HepG2 (cell line): ENCODE results near the gene CTIF. TPM values are rescaled to one million over a fixed set of nuclear protein-coding genes. Genes with fewer than 3 reads are reported as not detected.

Experiments
- ATAC-seq: fragments of 200-7000 bp; cut with Tn5 transposase; 3 replicates; pipeline ENCODE4 v1.9.1; 2020; ENCODE audit warnings: mild to moderate bottlenecking, moderate library complexity
- BruUV-seq: library from RNA; stranded (reverse); fragments of 400-500 nt; replicated peaks from 2 replicates; lab custom pipeline; 2021; lab: Mats Ljungman, UMichigan
- CTCF ChIA-PET: fragments of 300-600 bp; formaldehyde crosslinking; extraction: SDS; loops from one replicate; lab custom pipeline; 2021; ENCODE audit warnings: low total read pairs, inconsistent platforms, low intra/inter-chr PET ratio; lab: Yijun Ruan, JAX
- POLR2A ChIA-PET: fragments of 350-600 bp; sonication (Branson Sonifier 250); formaldehyde crosslinking; loops from one replicate; lab custom pipeline; 2020; ENCODE audit warnings: antibody characterized with exemption, inconsistent platforms; lab: Yijun Ruan, JAX
- DNase-seq: peaks from one replicate; pipeline ENCODE4 v3.0.0-alpha.2; 2015; ENCODE audit warnings: low spot score
- FAIRE-seq: peaks from 3 replicates; lab custom pipeline; 2011; peaks lifted over from hg19 to GRCh38; lab: Jason Lieb, UNC
- H2AFZ ChIP-seq: one replicate; pipeline ENCODE4 v1.6.1; 2011; ENCODE audit warnings: low read length, inconsistent platforms
- H3K27ac ChIP-seq: fragments of 300-600 bp; 3 replicates; pipeline ENCODE4 v1.8.0; 2011; ENCODE audit warnings: mixed run types, mild to moderate bottlenecking, mixed read lengths, low read length, inconsistent platforms; ENCODE audit not compliant: insufficient read depth; ENCODE audit errors: extremely low read length
- H3K27me3 ChIP-seq, 2 experiments: fragments of 200-600 bp in 1 of 2; 2 replicates in 1 of 2; 3 replicates in 1 of 2; pipeline versions ENCODE4 v1.6.0 to v1.8.0; 2011; ENCODE audit warnings: low read length in 2 of 2, mild to moderate bottlenecking in 2 of 2, moderate library complexity in 2 of 2, inconsistent platforms in 1 of 2; ENCODE audit not compliant: insufficient read depth in 2 of 2, control insufficient read depth in 1 of 2
- H3K36me3 ChIP-seq, 2 experiments: fragments of 200-600 bp in 1 of 2; replicated peaks in 1 of 2; 2 replicates in 1 of 2; 3 replicates in 1 of 2; pipeline versions ENCODE4 v1.5.1 to v1.8.0; 2011; ENCODE audit warnings: low read length in 2 of 2, inconsistent platforms in 1 of 2; ENCODE audit not compliant: insufficient read depth in 2 of 2, control insufficient read depth in 1 of 2
- H3K4me1 ChIP-seq: 2 replicates; pipeline ENCODE4 v1.5.1; 2012; ENCODE audit warnings: low read length, inconsistent platforms; ENCODE audit not compliant: insufficient read depth
- H3K4me2 ChIP-seq: 2 replicates; pipeline ENCODE4 v1.6.0; 2011; ENCODE audit warnings: low read depth, low read length, inconsistent platforms
- H3K4me3 ChIP-seq, 3 experiments: fragments of 200-600 bp in 1 of 3; sonication (generic), shearing (Covaris generic) in 1 of 3; replicated peaks in 1 of 3; 2 replicates each; pipeline ENCODE4 v1.5.1; 2011 to 2016; ENCODE audit warnings: low read length in 3 of 3, inconsistent platforms in 2 of 3, low read depth in 2 of 3, mild to moderate bottlenecking in 2 of 3, control low read depth in 1 of 3, mixed read lengths in 1 of 3; ENCODE audit not compliant: insufficient read depth in 1 of 3
- H3K79me2 ChIP-seq: one replicate; pipeline ENCODE4 v1.6.1; 2011; ENCODE audit warnings: low read length, inconsistent platforms; ENCODE audit not compliant: insufficient read depth
- H3K9ac ChIP-seq: 2 replicates; pipeline ENCODE4 v1.6.0; 2011; ENCODE audit warnings: mild to moderate bottlenecking, low read depth, low read length, inconsistent platforms; ENCODE audit not compliant: insufficient read depth
- H3K9me3 ChIP-seq: 2 replicates; pipeline ENCODE4 v1.5.1; 2012; ENCODE audit warnings: mild to moderate bottlenecking, low read length
- H4K20me1 ChIP-seq: 2 replicates; pipeline ENCODE4 v1.6.0; 2011; ENCODE audit warnings: inconsistent platforms, mild to moderate bottlenecking, low read length, moderate library complexity; ENCODE audit not compliant: insufficient read depth
- ARID2 ChIP-seq: sonication (generic); formaldehyde crosslinking; IDR thresholded peaks from 2 replicates; pipeline ENCODE4 v1.8.1; 2022; ENCODE audit warnings: mild to moderate bottlenecking, missing genetic modification reagents, borderline replicate concordance
- CENPT ChIP-seq: sonication (generic); formaldehyde crosslinking; IDR thresholded peaks from 2 replicates; pipeline ENCODE4 v1.8.0; 2022; ENCODE audit warnings: low read depth, mild to moderate bottlenecking, moderate library complexity, missing genetic modification reagents
- FOSL1 ChIP-seq: sonication (generic); formaldehyde crosslinking; IDR thresholded peaks from 2 replicates; pipeline ENCODE4 v1.9.0; 2021; ENCODE audit warnings: missing genetic modification reagents, borderline replicate concordance
- FOXA3 ChIP-seq: IDR thresholded peaks from 2 replicates; pipeline ENCODE4 v1.6.1; 2016; ENCODE audit warnings: missing genetic modification reagents, missing compliant biosample characterization
- KDM3A ChIP-seq: IDR thresholded peaks from 2 replicates; pipeline ENCODE4 v1.6.1; 2018; ENCODE audit warnings: low read depth, missing compliant biosample characterization
- RAD51 ChIP-seq: fragments of 450-650 bp; IDR thresholded peaks from 2 replicates; pipeline ENCODE4 v1.6.1; 2016; ENCODE audit warnings: borderline replicate concordance
- SMYD3 ChIP-seq: sonication (generic); formaldehyde crosslinking; IDR thresholded peaks from 2 replicates; pipeline ENCODE4 v1.8.1; 2023; ENCODE audit warnings: mild to moderate bottlenecking, missing genetic modification reagents
- ZNF124 ChIP-seq: sonication (generic); formaldehyde crosslinking; IDR thresholded peaks from 2 replicates; pipeline ENCODE4 v1.4.0; 2020; ENCODE audit warnings: missing genetic modification reagents
- ZNF614 ChIP-seq: IDR thresholded peaks from 2 replicates; pipeline ENCODE4 v1.6.1; 2018; ENCODE audit warnings: missing biosample characterization, missing genetic modification reagents, inconsistent platforms, borderline replicate concordance
- ZNF709 ChIP-seq: sonication (generic); formaldehyde crosslinking; IDR thresholded peaks from 2 replicates; pipeline ENCODE4 v1.5.0; 2020; ENCODE audit warnings: mild to moderate bottlenecking, missing genetic modification reagents
- WGBS: methylation state at CpG from one replicate; pipeline ENCODE4 v1.1.6; 2017; ENCODE audit warnings: low lambda C conversion rate; 5-methylcytosine and 5-hydroxymethylcytosine counted together
- in situ Hi-C: cut with HindIII; loops from 2 replicates; pipeline ENCODE4 v1.10.0; 2017; ENCODE audit warnings: low pct_unique_long_range_greater_than_20kb; ENCODE audit not compliant: extremely low pct_ligation_motif_present
- intact Hi-C: fragments of 100-400 bp; cut with micrococcal nuclease; formaldehyde crosslinking; loops from one replicate; pipeline ENCODE4 v1.10.0; 2022; ENCODE audit not compliant: unreplicated experiment
- polyA plus RNA-seq, 8 experiments: library from polyadenylated mRNA; depleted of rRNA in 3 of 8; stranded (reverse) in 7 of 8; unstranded in 1 of 8; fragments of >200 nt; fragmentation: Illumina TruSeq in 4 of 8; extraction: Trizol in 4 of 8; gene quantifications; 2 replicates each; pipeline versions ENCODE4 v1.2.1 to v1.2.3, GENCODE V29; 2011 to 2016; ENCODE audit warnings: low read depth in 4 of 8, missing spikeins in 1 of 8, mixed read lengths in 1 of 8; ENCODE audit not compliant: insufficient read depth in 1 of 8
- total RNA-seq, 5 experiments: library from RNA; depleted of rRNA; stranded (reverse); fragments of >200 nt; fragmentation: Illumina TruSeq; extraction: Trizol; gene quantifications; 2 replicates each; pipeline ENCODE4 v1.2.3, GENCODE V29; 2016; ENCODE audit warnings: low read depth in 1 of 5
- TF ChIP-seq, protein P1 (sequence below): sonication (generic); formaldehyde crosslinking; IDR thresholded peaks from 2 replicates; pipeline ENCODE4 v1.5.0; 2020; ENCODE audit warnings: mild to moderate bottlenecking, missing genetic modification reagents, borderline replicate concordance

The CTIF gene
- total and polyA plus RNA-seq, 2 of the 13 experiments (the other 11 are each of a cell fraction or from before 2014, with no cell fraction given) = 18.2 to 28.0 TPM

DNA sequence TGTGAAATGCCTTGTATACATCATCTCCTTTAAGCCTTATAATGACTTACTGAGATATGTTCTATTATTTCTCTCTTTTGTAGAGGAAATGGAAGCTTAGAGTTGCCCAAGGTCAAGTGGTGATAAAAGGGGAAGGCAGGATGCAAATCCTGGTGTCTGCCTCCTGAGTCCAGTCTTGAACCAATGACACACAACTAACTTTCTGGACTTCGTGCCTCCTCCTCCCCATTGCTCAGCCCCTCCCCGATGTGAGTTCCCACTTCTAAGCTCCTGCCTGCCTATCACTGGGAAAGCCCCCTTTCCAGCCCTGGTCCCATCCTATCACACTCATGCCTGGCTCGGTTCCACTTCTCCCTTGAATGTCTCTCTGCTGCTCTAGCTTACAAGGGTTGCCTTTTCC is 6.9 kb upstream of the CTIF start:
- 15% methylated on average over 3 of the region's 3 CpGs for WGBS
- no peak overlapping the region for H3K4me2 ChIP-seq
- H3K27me3 ChIP-seq = peaks cover 0 to 5% of the 10 kb centered on the region in 2 experiments; a peak in 3 of 5 replicates
- no peak for FAIRE-seq
- no TSS peak for BruUV-seq
- H3K36me3 ChIP-seq = no peaks in the 10 kb centered on the region
- no peak for TF ChIP-seq SMYD3 (CRISPR knock-in tag)
- no peak for TF ChIP-seq CENPT (CRISPR knock-in tag)
- TF ChIP-seq ZNF614 (CRISPR knock-in tag) = no peak
- no peak for TF ChIP-seq KDM3A
- ChIA-PET POLR2A (no interaction called here), CTCF (no interaction called here)
- no peak for DNase-seq
- H3K27ac ChIP-seq = no peak overlapping the region
- intact Hi-C loops (no loop called here), in situ Hi-C loops (no loop called here)
- ATAC-seq = no peak
- H3K4me1 ChIP-seq = peaks cover 33% of the 10 kb centered on the region
- no peak overlapping the region for H3K9ac ChIP-seq
- H3K9me3 ChIP-seq = no peaks in the 10 kb centered on the region
- H3K4me3 ChIP-seq = no peak overlapping the region
- H3K79me2 ChIP-seq = no peaks in the 10 kb centered on the region
- H2AFZ ChIP-seq = no peak overlapping the region
- H4K20me1 ChIP-seq = no peaks in the 10 kb centered on the region

DNA sequence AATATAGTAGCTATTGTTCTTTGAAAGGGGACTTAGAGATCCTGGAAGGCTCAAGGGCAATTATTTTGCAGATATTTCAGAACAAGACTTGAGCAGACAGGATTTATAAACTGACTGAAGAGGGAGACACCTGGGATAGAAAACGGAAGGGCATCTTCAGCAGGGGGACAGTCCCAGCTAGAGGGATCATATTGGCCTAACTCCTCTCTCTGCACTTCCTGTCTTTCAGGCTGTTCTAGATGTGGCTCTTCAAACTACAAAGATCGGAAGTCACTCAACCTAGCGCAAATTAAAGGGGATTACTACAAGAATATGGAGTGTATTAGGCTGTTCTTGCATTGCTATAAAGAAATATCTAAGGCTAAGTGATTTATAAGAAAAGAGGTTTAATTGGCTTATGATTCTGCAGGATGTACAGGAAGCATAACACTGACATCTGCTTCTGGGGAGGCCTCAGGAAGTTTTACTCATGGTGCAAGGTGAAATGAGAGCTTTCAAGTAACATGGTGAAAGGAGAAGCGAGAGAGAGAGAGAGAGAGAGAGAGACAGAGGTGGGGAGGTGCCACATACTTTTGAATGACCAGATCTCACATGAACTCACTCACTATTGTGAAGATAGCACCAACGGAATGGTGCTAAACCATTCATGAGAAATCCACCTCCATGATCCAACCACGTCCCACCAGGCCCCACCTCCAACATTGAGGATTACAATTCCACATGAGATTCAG is 5.3 kb upstream of the CTIF start:
- CTCF ChIA-PET = no interaction called here
- Histone ChIP-seq H2AFZ (no peak overlapping the region), H3K9ac (no peak overlapping the region), H3K79me2 (no peaks in the 10 kb centered on the region), H3K4me2 (no peak overlapping the region), H3K27me3 (peaks cover 0 to 5% of the 10 kb centered on the region in 2 experiments; a peak in 2 of 5 replicates), H3K27ac (no peak overlapping the region), H3K36me3 (no peaks in the 10 kb centered on the region), H4K20me1 (no peaks in the 10 kb centered on the region), H3K9me3 (no peaks in the 10 kb centered on the region), H3K4me3 (no peak overlapping the region), H3K4me1 (peaks cover 45% of the 10 kb centered on the region)
- in situ Hi-C loops (no loop called here), intact Hi-C loops (no loop called here)
- WGBS = 40% methylated on average over 6 of the region's 6 CpGs
- DNase-seq (no peak), FAIRE-seq (no peak), ATAC-seq (no peak)
- TF ChIP-seq ARID2 (no peak), FOXA3 (CRISPR knock-in tag) (no peak), ZNF124 (CRISPR knock-in tag) (no peak), RAD51 (no peak), ZNF709 (no peak), FOSL1 (no peak)
- TF ChIP-seq, protein P1, sequence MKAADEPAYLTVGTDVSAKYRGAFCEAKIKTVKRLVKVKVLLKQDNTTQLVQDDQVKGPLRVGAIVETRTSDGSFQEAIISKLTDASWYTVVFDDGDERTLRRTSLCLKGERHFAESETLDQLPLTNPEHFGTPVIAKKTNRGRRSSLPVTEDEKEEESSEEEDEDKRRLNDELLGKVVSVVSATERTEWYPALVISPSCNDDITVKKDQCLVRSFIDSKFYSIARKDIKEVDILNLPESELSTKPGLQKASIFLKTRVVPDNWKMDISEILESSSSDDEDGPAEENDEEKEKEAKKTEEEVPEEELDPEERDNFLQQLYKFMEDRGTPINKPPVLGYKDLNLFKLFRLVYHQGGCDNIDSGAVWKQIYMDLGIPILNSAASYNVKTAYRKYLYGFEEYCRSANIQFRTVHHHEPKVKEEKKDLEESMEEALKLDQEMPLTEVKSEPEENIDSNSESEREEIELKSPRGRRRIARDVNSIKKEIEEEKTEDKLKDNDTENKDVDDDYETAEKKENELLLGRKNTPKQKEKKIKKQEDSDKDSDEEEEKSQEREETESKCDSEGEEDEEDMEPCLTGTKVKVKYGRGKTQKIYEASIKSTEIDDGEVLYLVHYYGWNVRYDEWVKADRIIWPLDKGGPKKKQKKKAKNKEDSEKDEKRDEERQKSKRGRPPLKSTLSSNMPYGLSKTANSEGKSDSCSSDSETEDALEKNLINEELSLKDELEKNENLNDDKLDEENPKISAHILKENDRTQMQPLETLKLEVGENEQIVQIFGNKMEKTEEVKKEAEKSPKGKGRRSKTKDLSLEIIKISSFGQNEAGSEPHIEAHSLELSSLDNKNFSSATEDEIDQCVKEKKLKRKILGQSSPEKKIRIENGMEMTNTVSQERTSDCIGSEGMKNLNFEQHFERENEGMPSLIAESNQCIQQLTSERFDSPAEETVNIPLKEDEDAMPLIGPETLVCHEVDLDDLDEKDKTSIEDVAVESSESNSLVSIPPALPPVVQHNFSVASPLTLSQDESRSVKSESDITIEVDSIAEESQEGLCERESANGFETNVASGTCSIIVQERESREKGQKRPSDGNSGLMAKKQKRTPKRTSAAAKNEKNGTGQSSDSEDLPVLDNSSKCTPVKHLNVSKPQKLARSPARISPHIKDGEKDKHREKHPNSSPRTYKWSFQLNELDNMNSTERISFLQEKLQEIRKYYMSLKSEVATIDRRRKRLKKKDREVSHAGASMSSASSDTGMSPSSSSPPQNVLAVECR (CRISPR knock-in tag) = no peak
- POLR2A ChIA-PET = no interaction called here
- no TSS peak for BruUV-seq
